Memory B cell (primary cell): ENCODE results near the gene GRM8.

Source experiments
- ATAC-seq: fragments of 150-1000 bp; cut with Tn5 transposase; 2 replicates; pipeline ENCODE4 v1.10.0; 2021; ENCODE audit warnings: low read depth, mild to moderate bottlenecking, moderate library complexity
- DNase-seq, 2 donors: peaks; one replicate each; pipeline ENCODE4 v3.0.0; 2022; ENCODE audit warnings: low spot score in 2 of 2
- H3K27ac Mint-ChIP-seq: one replicate; pipeline ENCODE4 v1.8.0; 2022; ENCODE audit warnings: mild to moderate bottlenecking, moderate library complexity, mixed read lengths
- H3K27me3 Mint-ChIP-seq: one replicate; pipeline ENCODE4 v1.8.0; 2022; ENCODE audit warnings: mixed read lengths
- H3K36me3 Mint-ChIP-seq: one replicate; pipeline ENCODE4 v1.8.0; 2022; ENCODE audit warnings: mild to moderate bottlenecking, mixed read lengths
- H3K4me1 Mint-ChIP-seq: one replicate; pipeline ENCODE4 v1.8.0; 2022; ENCODE audit warnings: mixed read lengths
- H3K4me3 Mint-ChIP-seq: one replicate; pipeline ENCODE4 v1.8.0; 2022; ENCODE audit warnings: mild to moderate bottlenecking, moderate library complexity, mixed read lengths
- H3K9me3 Mint-ChIP-seq: one replicate; pipeline ENCODE4 v1.8.0; 2022; ENCODE audit warnings: mixed read lengths

The GRM8 gene

GRCh38 chr7:126557271-126557670, 695.5 kb downstream of the GRM8 start:
- DNase-seq (no peak), ATAC-seq (no peak)
- no peaks in the 10 kb centered on the region for H3K36me3 Mint-ChIP-seq
- H3K27ac Mint-ChIP-seq, result no peak overlapping the region
- no peaks in the 10 kb centered on the region for H3K9me3 Mint-ChIP-seq
- H3K27me3 Mint-ChIP-seq, result no peaks in the 10 kb centered on the region
- H3K4me1 Mint-ChIP-seq, result no peaks in the 10 kb centered on the region
- H3K4me3 Mint-ChIP-seq, result no peak overlapping the region

GRCh38 chr7:126541406-126541805, 711.3 kb downstream of the GRM8 start:
- no peaks in the 10 kb centered on the region for H3K27me3 Mint-ChIP-seq

GRCh38 chr7:126535176-126535575, 717.6 kb downstream of the GRM8 start:
- no peaks in the 10 kb centered on the region for H3K9me3 Mint-ChIP-seq
- H3K27me3 Mint-ChIP-seq, result no peaks in the 10 kb centered on the region
- no peaks in the 10 kb centered on the region for H3K36me3 Mint-ChIP-seq
- no peak for ATAC-seq
- H3K4me3 Mint-ChIP-seq, result no peak overlapping the region
- no peaks in the 10 kb centered on the region for H3K4me1 Mint-ChIP-seq
- H3K27ac Mint-ChIP-seq, result no peak overlapping the region
- DNase-seq, result no peak

More at GRCh38 chr7:126541406-126541805, 711.3 kb downstream of the GRM8 start:
- H3K4me3 Mint-ChIP-seq, result no peak overlapping the region
- H3K9me3 Mint-ChIP-seq, result no peaks in the 10 kb centered on the region
- no peak overlapping the region for H3K27ac Mint-ChIP-seq
- DNase-seq (no peak), ATAC-seq (no peak)
- no peaks in the 10 kb centered on the region for H3K4me1 Mint-ChIP-seq
- H3K36me3 Mint-ChIP-seq, result no peaks in the 10 kb centered on the region

- Mint-ChIP-seq H3K36me3 (no peaks in the 10 kb centered on the region), H3K4me3 (no peak overlapping the region), H3K4me1 (no peaks in the 10 kb centered on the region), H3K27me3 (no peaks in the 10 kb centered on the region), H3K27ac (no peak overlapping the region), H3K9me3 (peaks cover 1% of the 10 kb centered on the region)
- ATAC-seq (no peak), DNase-seq (no peak)
Measured at GRCh38 chr7:126533715-126534114, 719.0 kb downstream of the GRM8 start.

- Mint-ChIP-seq H3K9me3 (peaks cover 2% of the 10 kb centered on the region), H3K4me1 (no peaks in the 10 kb centered on the region), H3K27me3 (no peaks in the 10 kb centered on the region), H3K4me3 (no peak overlapping the region), H3K27ac (no peak overlapping the region), H3K36me3 (no peaks in the 10 kb centered on the region)
- ATAC-seq (no peak), DNase-seq (no peak)
Measured at GRCh38 chr7:126529833-126530232, 722.9 kb downstream of the GRM8 start.

GRCh38 chr7:126529254-126529653, 723.5 kb downstream of the GRM8 start:
- Mint-ChIP-seq H3K4me3 (no peak overlapping the region), H3K27ac (no peak overlapping the region), H3K36me3 (no peaks in the 10 kb centered on the region), H3K4me1 (no peaks in the 10 kb centered on the region), H3K9me3 (peaks cover 4% of the 10 kb centered on the region), H3K27me3 (no peaks in the 10 kb centered on the region)
- DNase-seq (no peak), ATAC-seq (no peak)

- Mint-ChIP-seq H3K27ac (no peak overlapping the region), H3K4me3 (no peak overlapping the region), H3K4me1 (no peaks in the 10 kb centered on the region), H3K9me3 (peaks cover 9% of the 10 kb centered on the region), H3K36me3 (no peaks in the 10 kb centered on the region), H3K27me3 (no peaks in the 10 kb centered on the region)
- no peak for ATAC-seq
- no peak for DNase-seq
Measured at GRCh38 chr7:126525906-126526305, 726.8 kb downstream of the GRM8 start.

- DNase-seq (no peak), ATAC-seq (no peak)
- Mint-ChIP-seq H3K27me3 (no peaks in the 10 kb centered on the region), H3K9me3 (peaks cover 12% of the 10 kb centered on the region), H3K36me3 (no peaks in the 10 kb centered on the region), H3K4me1 (no peaks in the 10 kb centered on the region), H3K4me3 (no peak overlapping the region), H3K27ac (no peak overlapping the region)
Measured at GRCh38 chr7:126524967-126525366, 727.8 kb downstream of the GRM8 start.

GRCh38 chr7:126511046-126511445, 741.7 kb downstream of the GRM8 start:
- Mint-ChIP-seq H3K36me3 (no peaks in the 10 kb centered on the region), H3K4me3 (no peak overlapping the region), H3K9me3 (no peaks in the 10 kb centered on the region), H3K4me1 (no peaks in the 10 kb centered on the region), H3K27me3 (no peaks in the 10 kb centered on the region), H3K27ac (no peak overlapping the region)
- ATAC-seq, result no peak
- no peak for DNase-seq

- H3K27ac Mint-ChIP-seq, result no peak overlapping the region
- H3K27me3 Mint-ChIP-seq, result no peaks in the 10 kb centered on the region
- H3K4me1 Mint-ChIP-seq, result no peaks in the 10 kb centered on the region
- peaks cover 1% of the 10 kb centered on the region for H3K9me3 Mint-ChIP-seq
- H3K4me3 Mint-ChIP-seq, result no peak overlapping the region
- H3K36me3 Mint-ChIP-seq, result no peaks in the 10 kb centered on the region
- ATAC-seq (no peak), DNase-seq (no peak)
Measured at GRCh38 chr7:126501617-126502016, 751.1 kb downstream of the GRM8 start.

- Mint-ChIP-seq H3K27ac (no peak overlapping the region), H3K27me3 (no peaks in the 10 kb centered on the region), H3K4me3 (no peak overlapping the region), H3K36me3 (no peaks in the 10 kb centered on the region), H3K4me1 (no peaks in the 10 kb centered on the region), H3K9me3 (peaks cover 1% of the 10 kb centered on the region)
- DNase-seq, result no peak
- ATAC-seq, result no peak
Measured at GRCh38 chr7:126499481-126499880, 753.3 kb downstream of the GRM8 start.

GRCh38 chr7:126495733-126496132, 757.0 kb downstream of the GRM8 start:
- no peaks in the 10 kb centered on the region for H3K36me3 Mint-ChIP-seq
- H3K4me3 Mint-ChIP-seq, result no peak overlapping the region
- ATAC-seq (no peak), DNase-seq (no peak)
- H3K9me3 Mint-ChIP-seq, result no peaks in the 10 kb centered on the region
- no peaks in the 10 kb centered on the region for H3K27me3 Mint-ChIP-seq
- no peaks in the 10 kb centered on the region for H3K4me1 Mint-ChIP-seq
- no peak overlapping the region for H3K27ac Mint-ChIP-seq

GRCh38 chr7:126495001-126495400, 757.7 kb downstream of the GRM8 start:
- ATAC-seq (no peak), DNase-seq (no peak)
- Mint-ChIP-seq H3K4me1 (no peaks in the 10 kb centered on the region), H3K27me3 (no peaks in the 10 kb centered on the region), H3K27ac (no peak overlapping the region), H3K9me3 (no peaks in the 10 kb centered on the region), H3K36me3 (no peaks in the 10 kb centered on the region), H3K4me3 (no peak overlapping the region)

- Mint-ChIP-seq H3K9me3 (no peaks in the 10 kb centered on the region), H3K27ac (no peak overlapping the region), H3K36me3 (no peaks in the 10 kb centered on the region), H3K4me3 (no peak overlapping the region), H3K4me1 (no peaks in the 10 kb centered on the region), H3K27me3 (no peaks in the 10 kb centered on the region)
- no peak for DNase-seq
- no peak for ATAC-seq
Measured at GRCh38 chr7:126493801-126494200, 758.9 kb downstream of the GRM8 start.

GRCh38 chr7:126489874-126490273, 762.9 kb downstream of the GRM8 start:
- no peaks in the 10 kb centered on the region for H3K4me1 Mint-ChIP-seq

More at GRCh38 chr7:126489874-126490273, 762.9 kb downstream of the GRM8 start:
- Mint-ChIP-seq H3K27ac (no peak overlapping the region), H3K27me3 (no peaks in the 10 kb centered on the region), H3K36me3 (no peaks in the 10 kb centered on the region), H3K9me3 (no peaks in the 10 kb centered on the region), H3K4me3 (no peak overlapping the region)
- ATAC-seq, result no peak
- DNase-seq, result no peak
